Fibroblast of peridontal ligament (primary cell): ENCODE measurements around the gene FGF22.

Source experiments
- DNase-seq: peaks from one replicate; pipeline ENCODE4 v3.0.0-alpha.2; 2010; ENCODE audit errors: extremely low read depth

Gene FGF22

DNA sequence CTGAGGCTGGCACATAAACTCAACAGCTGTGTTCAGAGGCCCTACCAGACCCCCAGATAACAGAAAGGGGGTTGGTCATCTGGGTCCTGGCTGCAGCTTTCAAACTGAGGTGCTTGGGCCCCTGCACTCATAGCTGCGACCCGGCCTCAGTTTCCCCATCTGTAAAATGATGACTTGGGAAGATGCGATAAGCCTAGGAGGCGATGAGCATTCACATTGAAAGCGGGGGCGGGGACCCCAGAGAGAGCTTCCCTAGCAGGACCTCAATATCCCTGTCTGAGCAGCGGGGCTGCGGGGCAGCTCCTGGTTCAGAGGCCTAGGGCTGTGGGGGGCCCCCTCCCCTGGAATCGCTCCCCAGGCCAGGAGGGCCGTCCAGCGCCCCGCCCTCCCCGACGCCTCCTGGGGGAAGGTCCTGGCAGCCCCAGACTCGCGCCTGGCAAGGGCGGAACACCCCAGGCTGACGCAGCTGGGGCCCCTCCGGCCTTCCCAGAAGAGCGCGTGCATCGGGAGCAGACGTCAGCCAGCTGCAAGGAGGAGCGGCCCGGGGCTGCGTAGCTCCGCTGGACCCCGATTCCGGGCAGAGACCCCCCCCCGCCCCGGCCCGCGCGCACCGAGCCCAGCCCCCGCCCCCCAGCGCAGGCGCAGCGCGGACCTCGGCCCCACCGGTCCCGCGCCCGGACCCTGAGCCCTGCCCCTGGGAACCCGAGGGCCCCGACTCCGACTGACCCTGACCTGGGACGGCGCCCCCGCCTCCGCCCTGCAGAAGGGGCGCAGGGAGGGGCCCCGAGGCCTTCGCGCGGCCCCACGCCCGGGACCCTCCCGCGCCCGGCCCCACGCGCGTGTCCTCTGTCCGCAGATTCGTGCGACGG is 40.0 kb downstream of the FGF22 start:
- DNase-seq = peak; percentile 83

DNA sequence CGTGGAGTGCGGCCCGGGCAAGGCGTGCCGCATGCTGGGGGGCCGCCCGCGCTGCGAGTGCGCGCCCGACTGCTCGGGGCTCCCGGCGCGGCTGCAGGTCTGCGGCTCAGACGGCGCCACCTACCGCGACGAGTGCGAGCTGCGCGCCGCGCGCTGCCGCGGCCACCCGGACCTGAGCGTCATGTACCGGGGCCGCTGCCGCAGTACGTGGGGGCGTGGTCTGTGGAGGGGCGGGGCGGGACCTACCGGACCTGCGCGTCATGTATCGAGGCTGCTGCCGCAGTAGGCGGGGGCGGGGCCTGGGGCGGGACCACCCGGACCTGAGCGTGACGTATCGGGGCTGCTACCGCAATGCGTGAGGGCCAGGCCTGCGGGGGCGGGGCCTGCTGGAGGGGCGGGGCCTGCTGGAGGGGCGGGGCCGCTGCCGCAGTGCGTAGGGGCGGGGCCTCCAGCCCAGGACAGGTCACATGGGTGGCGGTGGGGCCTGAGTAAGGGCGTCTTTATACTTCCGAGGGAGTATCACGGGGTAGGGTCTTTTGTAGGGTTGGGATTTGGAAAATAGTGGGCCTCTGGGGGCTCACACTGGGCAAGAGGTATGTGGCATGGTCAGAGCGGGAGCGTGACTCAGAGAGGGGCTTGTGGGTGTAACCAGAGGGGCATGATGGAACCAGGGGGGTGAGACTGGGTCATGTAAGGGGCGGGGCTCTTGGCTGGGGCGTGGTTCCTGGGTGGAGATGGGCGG is 40.8 kb downstream of the FGF22 start:
- DNase-seq = peak; percentile 96

DNA sequence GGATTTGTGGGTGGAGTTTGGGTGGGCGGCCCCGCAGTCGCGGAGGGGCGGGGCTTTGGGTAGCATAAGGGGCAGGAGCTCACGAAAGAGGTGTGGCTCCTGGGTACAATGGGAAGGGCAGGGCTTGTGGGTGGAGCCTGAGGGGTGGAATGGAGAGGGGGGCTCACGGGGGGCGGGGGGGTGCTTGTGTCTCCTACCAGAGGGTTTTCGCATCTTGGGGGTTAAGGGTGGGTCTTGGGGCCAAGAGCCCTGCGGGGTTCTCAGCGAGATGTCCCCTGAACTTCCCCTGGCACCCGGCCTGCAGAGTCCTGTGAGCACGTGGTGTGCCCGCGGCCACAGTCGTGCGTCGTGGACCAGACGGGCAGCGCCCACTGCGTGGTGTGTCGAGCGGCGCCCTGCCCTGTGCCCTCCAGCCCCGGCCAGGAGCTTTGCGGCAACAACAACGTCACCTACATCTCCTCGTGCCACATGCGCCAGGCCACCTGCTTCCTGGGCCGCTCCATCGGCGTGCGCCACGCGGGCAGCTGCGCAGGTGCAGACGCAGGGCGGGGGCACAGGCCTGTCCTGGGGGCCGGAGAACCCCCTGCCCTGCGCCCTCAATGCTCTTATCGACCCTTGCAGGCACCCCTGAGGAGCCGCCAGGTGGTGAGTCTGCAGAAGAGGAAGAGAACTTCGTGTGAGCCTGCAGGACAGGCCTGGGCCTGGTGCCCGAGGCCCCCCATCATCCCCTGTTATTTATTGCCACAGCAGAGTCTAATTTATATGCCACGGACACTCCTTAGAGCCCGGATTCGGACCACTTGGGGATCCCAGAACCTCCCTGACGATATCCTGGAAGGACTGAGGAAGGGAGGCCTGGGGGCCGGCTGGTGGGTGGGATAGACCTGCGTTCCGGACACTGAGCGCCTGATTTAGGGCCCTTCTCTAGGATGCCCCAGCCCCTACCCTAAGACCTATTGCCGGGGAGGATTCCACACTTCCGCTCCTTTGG is 41.6 kb downstream of the FGF22 start:
- no peak for DNase-seq

DNA sequence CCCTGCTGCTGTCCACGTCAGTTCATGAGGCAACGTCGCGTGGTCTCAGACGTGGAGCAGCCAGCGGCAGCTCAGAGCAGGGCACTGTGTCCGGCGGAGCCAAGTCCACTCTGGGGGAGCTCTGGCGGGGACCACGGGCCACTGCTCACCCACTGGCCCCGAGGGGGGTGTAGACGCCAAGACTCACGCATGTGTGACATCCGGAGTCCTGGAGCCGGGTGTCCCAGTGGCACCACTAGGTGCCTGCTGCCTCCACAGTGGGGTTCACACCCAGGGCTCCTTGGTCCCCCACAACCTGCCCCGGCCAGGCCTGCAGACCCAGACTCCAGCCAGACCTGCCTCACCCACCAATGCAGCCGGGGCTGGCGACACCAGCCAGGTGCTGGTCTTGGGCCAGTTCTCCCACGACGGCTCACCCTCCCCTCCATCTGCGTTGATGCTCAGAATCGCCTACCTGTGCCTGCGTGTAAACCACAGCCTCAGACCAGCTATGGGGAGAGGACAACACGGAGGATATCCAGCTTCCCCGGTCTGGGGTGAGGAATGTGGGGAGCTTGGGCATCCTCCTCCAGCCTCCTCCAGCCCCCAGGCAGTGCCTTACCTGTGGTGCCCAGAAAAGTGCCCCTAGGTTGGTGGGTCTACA is 43.1 kb downstream of the FGF22 start:
- DNase-seq = no peak

DNA sequence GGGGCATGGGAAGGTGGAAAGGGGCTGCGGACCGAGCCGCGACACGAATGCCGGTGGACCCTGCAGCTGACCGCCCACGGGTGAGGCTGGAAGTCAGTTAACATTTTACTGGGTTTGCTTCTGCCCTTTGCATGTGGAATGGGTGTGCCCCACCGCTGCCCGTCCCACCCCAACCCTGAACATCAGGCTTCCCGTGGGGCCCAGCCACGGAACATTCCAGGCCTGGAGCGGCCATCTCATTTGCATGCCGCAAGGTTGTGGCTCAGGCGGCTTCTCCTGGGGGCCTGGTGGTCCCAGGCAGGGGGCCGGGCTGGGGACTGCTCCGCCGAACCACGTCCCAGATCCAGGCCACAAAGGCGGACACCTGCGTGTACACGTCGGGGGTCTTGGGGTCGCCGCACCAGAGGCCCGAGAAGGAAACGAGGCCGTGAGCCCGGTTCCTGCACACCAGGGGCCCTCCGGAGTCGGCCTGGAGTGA is 45.8 kb downstream of the FGF22 start:
- no peak for DNase-seq

DNA sequence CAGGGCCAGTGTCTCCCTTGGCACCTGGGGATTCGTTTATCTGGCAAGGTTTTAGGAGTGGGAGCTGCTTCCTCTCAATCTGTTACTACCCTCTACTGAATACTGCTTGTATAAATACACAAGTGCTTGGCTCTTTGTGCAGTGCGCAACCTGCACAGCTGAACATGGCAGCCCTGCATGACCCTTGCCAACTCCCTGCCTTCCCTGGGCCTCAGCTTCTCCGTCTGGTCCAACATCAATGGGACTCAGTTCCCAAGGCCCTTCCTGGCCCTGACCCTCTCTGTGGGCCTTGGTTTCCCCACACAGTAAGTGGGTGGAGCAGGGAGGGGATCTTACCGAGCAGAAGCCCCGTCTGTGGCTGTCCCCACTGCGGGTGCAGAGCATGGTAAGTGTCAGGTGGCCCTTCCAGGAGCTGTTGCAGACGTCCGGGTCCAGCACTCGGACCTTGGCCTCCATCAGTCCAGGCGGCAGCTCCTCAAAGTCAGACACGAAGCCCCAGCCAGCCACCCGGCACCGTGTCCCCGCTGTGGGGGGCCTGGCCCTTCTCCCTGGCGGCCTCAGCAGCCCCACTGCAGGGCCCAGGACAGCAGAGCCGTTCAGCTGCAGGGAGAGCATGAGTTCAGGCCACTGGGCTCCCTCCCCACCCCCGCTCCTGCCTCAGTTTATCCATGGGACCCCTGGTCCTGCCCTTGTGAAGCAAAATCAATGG is 47.1 kb downstream of the FGF22 start:
- DNase-seq = no peak

DNA sequence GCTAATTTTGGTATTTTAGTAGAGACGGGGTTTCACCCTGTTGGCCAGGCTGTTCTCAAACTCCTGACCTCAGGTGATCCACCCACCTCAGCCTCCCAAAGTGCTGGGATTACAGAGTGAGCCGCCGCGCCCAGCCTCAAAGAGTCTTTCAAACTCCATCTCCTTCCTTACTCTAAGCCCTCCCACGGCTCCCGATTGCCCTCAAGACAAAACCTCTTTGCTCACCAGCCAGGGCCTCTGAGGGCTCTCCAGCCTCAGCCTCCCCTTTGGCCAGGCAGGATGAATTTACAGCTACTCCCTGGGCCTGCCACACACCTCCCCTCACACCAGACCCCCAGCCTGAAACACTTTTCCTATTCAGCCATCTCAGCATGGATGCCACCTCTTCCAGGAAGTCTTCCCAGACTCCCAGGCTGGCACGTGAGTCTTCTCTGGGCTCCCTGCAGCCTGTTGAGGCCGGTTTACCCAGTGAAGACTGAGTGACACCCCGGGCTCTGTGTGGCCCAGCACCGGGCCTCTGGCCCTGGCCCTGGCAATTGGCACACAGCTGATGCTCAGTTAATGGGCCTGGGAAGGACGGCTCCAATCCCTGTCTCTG is 48.0 kb downstream of the FGF22 start:
- no peak for DNase-seq

DNA sequence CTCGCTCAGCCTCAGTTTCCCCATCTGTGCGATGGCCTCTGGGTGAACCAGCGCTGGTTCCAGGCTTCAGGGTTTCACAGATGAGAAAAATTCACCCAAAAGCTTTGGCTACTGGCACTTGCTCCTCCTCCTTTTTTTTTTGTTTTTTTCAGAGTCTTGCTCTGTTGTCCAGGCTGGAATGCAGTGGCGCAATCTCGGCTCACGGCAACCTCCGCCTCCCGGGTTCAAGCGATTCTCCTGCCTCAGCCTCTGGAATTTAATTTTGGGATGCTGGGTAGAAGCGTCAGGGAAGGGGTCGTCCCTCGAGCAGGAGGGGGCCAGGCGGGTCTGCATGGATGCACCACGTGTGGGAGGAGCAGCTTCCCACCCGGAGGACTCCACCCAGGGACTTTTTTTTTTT is 48.5 kb downstream of the FGF22 start:
- DNase-seq = peak; percentile 49

DNA sequence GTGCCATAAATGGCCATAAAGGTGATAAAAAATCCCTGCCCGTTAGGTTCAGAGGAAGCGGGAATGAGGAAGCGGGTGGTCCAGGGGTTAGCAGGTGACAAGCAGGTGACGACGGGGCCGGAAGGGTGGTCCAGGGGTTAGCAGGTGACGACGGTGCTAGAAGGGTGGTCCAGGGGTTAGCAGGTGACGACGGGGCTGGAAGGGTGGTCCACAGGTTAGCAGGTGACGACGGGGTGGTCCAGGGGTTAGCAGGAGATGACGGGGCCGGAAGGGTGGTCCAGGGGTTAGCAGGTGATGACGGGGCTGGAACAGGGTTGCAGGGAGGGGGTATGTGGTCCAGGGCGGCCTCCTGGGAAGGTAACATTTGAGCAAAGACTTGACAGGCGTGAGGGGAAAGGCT is 49.3 kb downstream of the FGF22 start:
- DNase-seq = no peak

DNA sequence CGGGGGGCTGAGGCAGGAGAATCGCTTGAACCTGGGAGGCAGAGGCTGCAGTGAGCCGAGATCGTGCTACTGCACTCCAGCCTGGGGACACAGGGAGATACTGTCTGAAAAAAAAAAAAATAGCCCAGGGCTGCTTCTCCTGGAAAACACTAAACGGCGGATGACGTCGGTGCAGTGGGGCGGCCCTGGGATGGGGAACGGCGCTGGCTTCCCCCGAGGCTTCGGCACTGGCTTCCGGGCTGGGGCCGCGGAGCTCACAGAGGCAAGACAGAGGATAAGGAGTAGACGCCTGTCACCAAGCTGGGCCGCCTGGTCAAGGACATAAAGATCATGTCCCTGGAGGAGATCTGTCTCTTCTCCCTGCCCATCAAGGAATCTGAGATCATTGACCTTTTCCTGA is 50.5 kb downstream of the FGF22 start:
- no peak for DNase-seq
